Panc1 (cell line): ENCODE data around the gene ZNF778. TPM values are rescaled to one million over a fixed set of nuclear protein-coding genes. Genes with fewer than 3 reads are reported as not detected.
"Not testable (repeated sequence)": the region's sequence is repeated elsewhere in the genome, so short reads cannot be mapped to it uniquely, and the experiment has no call there.

ENCODE experiments used
- ATAC-seq: fragments of 200-7000 bp; cut with Tn5 transposase; 2 replicates; pipeline ENCODE4 v1.9.1; 2020; ENCODE audit warnings: mild to moderate bottlenecking, moderate library complexity
- BruUV-seq: library from RNA; stranded (reverse); fragments of 400-500 nt; replicated peaks from 2 replicates; lab custom pipeline; 2021; lab: Mats Ljungman, UMichigan
- CTCF ChIA-PET: fragments of 300-600 bp; sonication (Branson Sonifier 250); formaldehyde crosslinking; loops from one replicate; lab custom pipeline; 2022; ENCODE audit warnings: antibody characterized with exemption; lab: Charles Lee
- POLR2A ChIA-PET: fragments of 300-600 bp; sonication (Branson Sonifier 250); formaldehyde crosslinking; loops from one replicate; lab custom pipeline; 2022; ENCODE audit warnings: antibody characterized with exemption; lab: Charles Lee
- DNase-seq: peaks from one replicate; pipeline ENCODE4 v3.0.0-alpha.2; 2010; ENCODE audit warnings: low read depth, low spot score
- H3K27ac ChIP-seq: 2 replicates; pipeline ENCODE4 v1.5.1; 2011; ENCODE audit warnings: mild to moderate bottlenecking, low read length, inconsistent platforms
- H3K27me3 ChIP-seq: fragments of 200-500 bp; sonication (Bioruptor generic); 2 replicates; pipeline ENCODE4 v1.6.0; 2014; ENCODE audit warnings: low read length, inconsistent platforms; ENCODE audit not compliant: control insufficient read depth, insufficient read depth
- H3K36me3 ChIP-seq: fragments of 200-500 bp; sonication (Bioruptor generic); 2 replicates; pipeline ENCODE4 v1.5.1; 2014; ENCODE audit warnings: inconsistent platforms, mild to moderate bottlenecking, low read length, moderate library complexity; ENCODE audit not compliant: control insufficient read depth, insufficient read depth
- H3K4me1 ChIP-seq: 2 replicates; pipeline ENCODE4 v1.5.1; 2011; ENCODE audit warnings: inconsistent platforms, mild to moderate bottlenecking, low read length, moderate library complexity; ENCODE audit not compliant: control insufficient read depth, insufficient read depth
- H3K4me3 ChIP-seq, 2 experiments: 2 replicates each; pipeline ENCODE4 v1.5.1; 2011 to 2012; ENCODE audit warnings: low read depth in 2 of 2, low read length in 2 of 2, mild to moderate bottlenecking in 2 of 2, inconsistent platforms in 1 of 2, moderate library complexity in 1 of 2
- H3K9me3 ChIP-seq: fragments of 200-500 bp; sonication (Bioruptor generic); 2 replicates; pipeline ENCODE4 v1.5.1; 2014; ENCODE audit warnings: low read depth, mild to moderate bottlenecking, inconsistent platforms, low read length, moderate library complexity; ENCODE audit not compliant: control insufficient read depth, insufficient read depth
- POLR2AphosphoS5 ChIP-seq: IDR thresholded peaks from 2 replicates; pipeline ENCODE4 v1.6.1; 2012; ENCODE audit warnings: mild to moderate bottlenecking, low read depth, low read length, moderate library complexity
- SIN3A ChIP-seq: IDR thresholded peaks from 2 replicates; pipeline ENCODE4 v1.6.1; 2012; ENCODE audit warnings: low read depth, mild to moderate bottlenecking, low read length, moderate library complexity, borderline replicate concordance; ENCODE audit not compliant: insufficient read depth
- TCF7L2 ChIP-seq: IDR thresholded peaks from 2 replicates; pipeline ENCODE4 v1.6.1; 2011; ENCODE audit warnings: mild to moderate bottlenecking, low read depth, low read length, inconsistent platforms
- in situ Hi-C: cut with HindIII; loops from 2 replicates; pipeline ENCODE4 v1.10.0; 2016; ENCODE audit warnings: low sequenced_read_pairs, low pct_unique_long_range_greater_than_20kb
- intact Hi-C: fragments of 100-400 bp; cut with micrococcal nuclease; formaldehyde crosslinking; loops from one replicate; pipeline ENCODE4 v1.10.0; 2022; ENCODE audit not compliant: unreplicated experiment
- total RNA-seq: library from RNA; stranded (reverse); gene quantifications from one replicate; pipeline ENCODE4 v1.2.1, GENCODE V29; 2021; ENCODE audit not compliant: unreplicated experiment
- TF ChIP-seq, protein P1 (sequence below): fragments of 450-650 bp; IDR thresholded peaks from 2 replicates; pipeline ENCODE4 v1.5.1; 2017; ENCODE audit warnings: mild to moderate bottlenecking
- TF ChIP-seq, protein P2 (sequence below), 2 experiments: IDR thresholded peaks; 2 replicates each; pipeline ENCODE4 v1.6.1; 2011 to 2012; ENCODE audit warnings: low read depth in 2 of 2, control low read depth in 1 of 2, low read length in 1 of 2, mild to moderate bottlenecking in 1 of 2, moderate library complexity in 1 of 2; ENCODE audit not compliant: insufficient read depth in 1 of 2

ZNF778 gene
- total RNA-seq, 1 experiment from 2014 or later = 15.0 TPM

DNA sequence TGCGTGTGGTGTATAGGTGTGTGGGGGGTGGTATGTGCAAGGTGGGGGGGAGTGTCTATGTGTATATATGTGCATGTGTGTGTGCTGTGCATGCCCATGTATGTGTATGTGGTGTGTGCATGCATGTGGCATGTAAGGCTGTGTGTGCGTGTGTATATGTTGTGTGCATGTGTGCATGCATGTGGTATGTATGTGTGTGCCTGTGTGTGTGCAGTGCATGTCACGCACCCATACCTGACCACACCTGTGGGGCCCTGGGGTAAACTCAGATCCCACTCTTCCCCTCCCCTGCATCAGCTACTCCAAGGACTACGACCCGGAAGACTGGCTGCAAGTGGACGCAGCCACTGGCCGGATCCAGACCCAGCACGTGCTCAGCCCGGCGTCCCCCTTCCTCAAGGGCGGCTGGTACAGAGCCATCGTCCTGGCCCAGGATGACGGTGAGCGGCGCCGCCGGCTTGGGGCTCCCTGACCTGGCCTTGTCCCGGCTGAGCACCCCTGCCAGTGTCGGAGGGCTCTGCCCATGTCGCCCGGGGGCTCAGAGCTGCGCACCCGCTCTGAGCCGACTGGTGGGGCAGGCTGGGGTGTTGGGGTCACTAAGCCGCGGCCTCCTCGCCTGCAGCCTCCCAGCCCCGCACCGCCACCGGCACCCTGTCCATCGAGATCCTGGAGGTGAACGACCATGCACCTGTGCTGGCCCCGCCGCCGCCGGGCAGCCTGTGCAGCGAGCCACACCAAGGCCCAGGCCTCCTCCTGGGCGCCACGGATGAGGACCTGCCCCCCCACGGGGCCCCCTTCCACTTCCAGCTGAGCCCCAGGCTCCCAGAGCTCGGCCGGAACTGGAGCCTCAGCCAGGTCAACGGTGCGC is 26.2 kb upstream of the ZNF778 start:
- CTCF ChIA-PET = no interaction called here
- POLR2A ChIA-PET = no interaction called here

DNA sequence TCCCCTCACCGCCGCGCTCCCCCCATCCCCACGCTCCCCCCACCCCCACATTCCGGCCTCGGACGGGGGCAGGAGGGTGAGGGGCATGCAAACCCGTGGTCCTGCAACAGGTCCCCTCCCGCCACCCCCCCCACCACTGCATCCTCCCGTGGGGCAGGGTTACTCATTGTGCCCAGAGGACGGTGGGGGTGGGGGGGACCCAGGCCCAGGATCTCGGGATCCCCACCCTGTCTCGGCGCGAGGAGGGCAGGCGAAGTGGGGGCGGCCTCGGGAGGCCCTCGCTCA is 25.7 kb upstream of the ZNF778 start:
- intact Hi-C loops = no loop called here
- no peaks in the 10 kb centered on the region for H3K27me3 ChIP-seq
- H3K4me1 ChIP-seq = no peaks in the 10 kb centered on the region
- ATAC-seq = no peak
- CTCF ChIA-PET = no interaction called here
- H3K9me3 ChIP-seq = no peaks in the 10 kb centered on the region
- POLR2A ChIA-PET = no interaction called here
- in situ Hi-C loops = no loop called here
- no TSS peak for BruUV-seq
- H3K4me3 ChIP-seq = peak overlapping the region; percentile 38 to 47
- TF ChIP-seq TCF7L2 (no peak), SIN3A (no peak), POLR2AphosphoS5 (no peak)
- TF ChIP-seq, protein P1, sequence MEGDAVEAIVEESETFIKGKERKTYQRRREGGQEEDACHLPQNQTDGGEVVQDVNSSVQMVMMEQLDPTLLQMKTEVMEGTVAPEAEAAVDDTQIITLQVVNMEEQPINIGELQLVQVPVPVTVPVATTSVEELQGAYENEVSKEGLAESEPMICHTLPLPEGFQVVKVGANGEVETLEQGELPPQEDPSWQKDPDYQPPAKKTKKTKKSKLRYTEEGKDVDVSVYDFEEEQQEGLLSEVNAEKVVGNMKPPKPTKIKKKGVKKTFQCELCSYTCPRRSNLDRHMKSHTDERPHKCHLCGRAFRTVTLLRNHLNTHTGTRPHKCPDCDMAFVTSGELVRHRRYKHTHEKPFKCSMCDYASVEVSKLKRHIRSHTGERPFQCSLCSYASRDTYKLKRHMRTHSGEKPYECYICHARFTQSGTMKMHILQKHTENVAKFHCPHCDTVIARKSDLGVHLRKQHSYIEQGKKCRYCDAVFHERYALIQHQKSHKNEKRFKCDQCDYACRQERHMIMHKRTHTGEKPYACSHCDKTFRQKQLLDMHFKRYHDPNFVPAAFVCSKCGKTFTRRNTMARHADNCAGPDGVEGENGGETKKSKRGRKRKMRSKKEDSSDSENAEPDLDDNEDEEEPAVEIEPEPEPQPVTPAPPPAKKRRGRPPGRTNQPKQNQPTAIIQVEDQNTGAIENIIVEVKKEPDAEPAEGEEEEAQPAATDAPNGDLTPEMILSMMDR = no peak
- TF ChIP-seq, protein P2, sequence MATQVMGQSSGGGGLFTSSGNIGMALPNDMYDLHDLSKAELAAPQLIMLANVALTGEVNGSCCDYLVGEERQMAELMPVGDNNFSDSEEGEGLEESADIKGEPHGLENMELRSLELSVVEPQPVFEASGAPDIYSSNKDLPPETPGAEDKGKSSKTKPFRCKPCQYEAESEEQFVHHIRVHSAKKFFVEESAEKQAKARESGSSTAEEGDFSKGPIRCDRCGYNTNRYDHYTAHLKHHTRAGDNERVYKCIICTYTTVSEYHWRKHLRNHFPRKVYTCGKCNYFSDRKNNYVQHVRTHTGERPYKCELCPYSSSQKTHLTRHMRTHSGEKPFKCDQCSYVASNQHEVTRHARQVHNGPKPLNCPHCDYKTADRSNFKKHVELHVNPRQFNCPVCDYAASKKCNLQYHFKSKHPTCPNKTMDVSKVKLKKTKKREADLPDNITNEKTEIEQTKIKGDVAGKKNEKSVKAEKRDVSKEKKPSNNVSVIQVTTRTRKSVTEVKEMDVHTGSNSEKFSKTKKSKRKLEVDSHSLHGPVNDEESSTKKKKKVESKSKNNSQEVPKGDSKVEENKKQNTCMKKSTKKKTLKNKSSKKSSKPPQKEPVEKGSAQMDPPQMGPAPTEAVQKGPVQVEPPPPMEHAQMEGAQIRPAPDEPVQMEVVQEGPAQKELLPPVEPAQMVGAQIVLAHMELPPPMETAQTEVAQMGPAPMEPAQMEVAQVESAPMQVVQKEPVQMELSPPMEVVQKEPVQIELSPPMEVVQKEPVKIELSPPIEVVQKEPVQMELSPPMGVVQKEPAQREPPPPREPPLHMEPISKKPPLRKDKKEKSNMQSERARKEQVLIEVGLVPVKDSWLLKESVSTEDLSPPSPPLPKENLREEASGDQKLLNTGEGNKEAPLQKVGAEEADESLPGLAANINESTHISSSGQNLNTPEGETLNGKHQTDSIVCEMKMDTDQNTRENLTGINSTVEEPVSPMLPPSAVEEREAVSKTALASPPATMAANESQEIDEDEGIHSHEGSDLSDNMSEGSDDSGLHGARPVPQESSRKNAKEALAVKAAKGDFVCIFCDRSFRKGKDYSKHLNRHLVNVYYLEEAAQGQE (IDR thresholded peaks at IDR 0.05; ENCODE audit: insufficient read depth in 1 of 2, low read depth in 2 of 2, low read length in 1 of 2) = no peak
- H3K27ac ChIP-seq = no peak overlapping the region
- DNase-seq = no peak
- H3K36me3 ChIP-seq = no peaks in the 10 kb centered on the region; the same call in 1 of the 2 replicates

More for the DNA sequence above, 26.2 kb upstream of the ZNF778 start:
- H3K4me3 ChIP-seq = no peak overlapping the region
- no peak overlapping the region for H3K27ac ChIP-seq
- BruUV-seq = no TSS peak
- H3K4me1 ChIP-seq = no peaks in the 10 kb centered on the region
- in situ Hi-C loops = no loop called here
- TF ChIP-seq TCF7L2 (no peak), POLR2AphosphoS5 (no peak), SIN3A (no peak)
- TF ChIP-seq, protein P1 = no peak
- TF ChIP-seq, protein P2 (IDR thresholded peaks at IDR 0.05; ENCODE audit: insufficient read depth in 1 of 2, low read depth in 2 of 2, low read length in 1 of 2) = no peak
- no peaks in the 10 kb centered on the region for H3K27me3 ChIP-seq
- H3K9me3 ChIP-seq = no peaks in the 10 kb centered on the region
- no peaks in the 10 kb centered on the region; the same call in 1 of the 2 replicates for H3K36me3 ChIP-seq
- DNase-seq (no peak), ATAC-seq (no peak)
- intact Hi-C loops = no loop called here

DNA sequence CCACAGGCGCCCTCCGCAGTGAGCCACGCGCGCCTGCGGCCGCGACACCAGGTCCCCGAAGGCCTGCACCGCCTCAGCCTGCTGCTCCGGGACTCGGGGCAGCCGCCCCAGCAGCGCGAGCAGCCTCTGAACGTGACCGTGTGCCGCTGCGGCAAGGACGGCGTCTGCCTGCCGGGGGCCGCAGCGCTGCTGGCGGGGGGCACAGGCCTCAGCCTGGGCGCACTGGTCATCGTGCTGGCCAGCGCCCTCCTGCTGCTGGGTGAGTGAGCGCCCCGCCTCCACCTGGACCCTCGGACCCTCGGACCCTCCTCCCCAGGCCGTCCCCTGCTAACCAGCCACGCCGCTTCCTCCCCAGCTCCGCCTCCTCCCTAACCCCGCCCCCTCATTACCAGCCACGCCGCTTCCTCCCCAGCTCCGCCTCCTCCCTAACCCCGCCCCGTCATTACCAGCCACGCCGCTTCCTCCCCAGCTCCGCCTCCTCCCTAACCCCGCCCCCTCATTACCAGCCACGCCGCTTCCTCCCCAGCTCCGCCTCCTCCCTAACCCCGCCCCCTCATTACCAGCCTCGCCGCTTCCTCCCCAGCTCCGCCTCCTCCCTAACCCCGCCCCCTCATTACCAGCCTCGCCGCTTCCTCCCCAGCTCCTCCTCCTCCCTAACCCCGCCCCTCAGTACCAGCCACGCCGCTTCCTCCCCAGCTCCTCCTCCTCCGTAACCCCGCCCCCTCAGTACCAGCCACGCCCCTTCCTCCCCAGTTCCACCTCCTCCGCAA is 25.1 kb upstream of the ZNF778 start:
- DNase-seq (peak; percentile 62), ATAC-seq (peak; percentile 70)
- ChIA-PET CTCF (interaction anchor here (0.8 to 1.1 kb wide), 3 partner anchors 9 to 301 kb away, joined by 5 to 13 read pairs (median 6); no protein-coding TSS in a partner anchor), POLR2A (interaction anchor here (0.6 to 0.7 kb wide), 3 partner anchors 10 to 251 kb away, joined by 3 read pairs; no protein-coding TSS in a partner anchor)
- H3K27me3 ChIP-seq, H3K36me3 ChIP-seq, intact Hi-C loops, H3K4me1 ChIP-seq, BruUV-seq, H3K27ac ChIP-seq, H3K9me3 ChIP-seq, in situ Hi-C loops: not testable (repeated sequence)
- H3K4me3 ChIP-seq = peak overlapping the region; percentile 38 to 47
